Fibroblast of lung (primary cell): ENCODE data around the gene EPSTI1.

Experiments used
- EZH2 ChIP-seq: IDR thresholded peaks from 2 replicates; pipeline ENCODE4 v1.5.1; 2012; ENCODE audit warnings: low read length, control low read depth, mild to moderate bottlenecking; ENCODE audit errors: missing control alignments
- TF ChIP-seq, protein P1 (sequence below), 2 donors: IDR thresholded peaks in 1 of 2; conservative IDR thresholded peaks in 1 of 2; 1 replicate in 1 of 2; 2 replicates in 1 of 2; pipeline ENCODE4 v1.5.1; 2011 to 2012; ENCODE audit warnings: low read length in 2 of 2, control low read depth in 1 of 2, inconsistent platforms in 1 of 2, low read depth in 1 of 2, mild to moderate bottlenecking in 1 of 2

DNA sequence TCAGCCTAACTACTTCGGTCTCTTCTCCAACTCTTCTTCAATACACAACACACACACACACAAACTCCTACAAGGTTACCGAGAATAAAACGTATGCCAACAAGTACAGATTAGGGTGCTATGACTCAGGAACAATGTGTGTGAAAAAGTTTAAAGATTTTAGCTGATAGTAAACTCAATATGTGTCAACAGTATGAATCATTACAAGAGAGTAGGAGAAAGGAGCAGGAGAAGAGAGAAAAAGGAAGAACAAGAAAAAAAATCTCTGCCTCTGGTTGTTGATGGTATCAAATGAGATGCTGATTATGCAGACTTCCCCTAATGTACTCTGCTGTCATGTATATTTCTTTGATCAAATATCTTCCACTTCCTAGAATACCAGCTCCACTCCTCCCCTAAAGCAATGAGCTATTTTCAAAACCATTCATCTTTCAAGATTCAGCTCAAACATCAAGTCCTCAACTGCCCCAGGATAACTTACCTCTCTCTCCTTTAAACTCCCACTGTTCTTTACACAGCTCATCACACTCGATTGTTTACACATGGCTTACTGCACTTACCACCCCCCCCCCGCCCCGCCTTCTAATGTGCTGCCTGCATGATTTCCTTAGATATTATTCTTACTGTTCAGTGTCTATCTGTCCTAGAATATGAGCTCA is 115.0 kb downstream of the EPSTI1 start:
- TF ChIP-seq, protein P1, sequence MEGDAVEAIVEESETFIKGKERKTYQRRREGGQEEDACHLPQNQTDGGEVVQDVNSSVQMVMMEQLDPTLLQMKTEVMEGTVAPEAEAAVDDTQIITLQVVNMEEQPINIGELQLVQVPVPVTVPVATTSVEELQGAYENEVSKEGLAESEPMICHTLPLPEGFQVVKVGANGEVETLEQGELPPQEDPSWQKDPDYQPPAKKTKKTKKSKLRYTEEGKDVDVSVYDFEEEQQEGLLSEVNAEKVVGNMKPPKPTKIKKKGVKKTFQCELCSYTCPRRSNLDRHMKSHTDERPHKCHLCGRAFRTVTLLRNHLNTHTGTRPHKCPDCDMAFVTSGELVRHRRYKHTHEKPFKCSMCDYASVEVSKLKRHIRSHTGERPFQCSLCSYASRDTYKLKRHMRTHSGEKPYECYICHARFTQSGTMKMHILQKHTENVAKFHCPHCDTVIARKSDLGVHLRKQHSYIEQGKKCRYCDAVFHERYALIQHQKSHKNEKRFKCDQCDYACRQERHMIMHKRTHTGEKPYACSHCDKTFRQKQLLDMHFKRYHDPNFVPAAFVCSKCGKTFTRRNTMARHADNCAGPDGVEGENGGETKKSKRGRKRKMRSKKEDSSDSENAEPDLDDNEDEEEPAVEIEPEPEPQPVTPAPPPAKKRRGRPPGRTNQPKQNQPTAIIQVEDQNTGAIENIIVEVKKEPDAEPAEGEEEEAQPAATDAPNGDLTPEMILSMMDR (conservative IDR thresholded peaks at IDR 0.05 in 1 of 2, IDR thresholded peaks at IDR 0.05 in 1 of 2; ENCODE audit: low read depth in 1 of 2, low read length in 2 of 2), result no peak
- TF ChIP-seq EZH2, result no peak
